Osteocyte (in vitro differentiated cells): ENCODE results near the gene DUSP16. TPM values are rescaled to one million over a fixed set of nuclear protein-coding genes. Genes with fewer than 3 reads are reported as not detected.

Source experiments
- DNase-seq: peaks from one replicate; pipeline ENCODE4 v3.0.0; 2021; ENCODE audit warnings: mixed read lengths; ENCODE audit not compliant: unreplicated experiment; ENCODE audit errors: extremely low spot score
- H3K27ac Mint-ChIP-seq: one replicate; pipeline ENCODE4 v1.8.0; 2021; ENCODE audit warnings: mild to moderate bottlenecking, mixed read lengths; ENCODE audit not compliant: unreplicated experiment
- H3K27me3 Mint-ChIP-seq: one replicate; pipeline ENCODE4 v1.8.0; 2021; ENCODE audit warnings: mixed read lengths; ENCODE audit not compliant: unreplicated experiment
- H3K36me3 Mint-ChIP-seq: one replicate; pipeline ENCODE4 v1.8.0; 2021; ENCODE audit warnings: mixed read lengths; ENCODE audit not compliant: unreplicated experiment
- H3K4me1 Mint-ChIP-seq: one replicate; pipeline ENCODE4 v1.8.0; 2021; ENCODE audit warnings: mixed read lengths; ENCODE audit not compliant: unreplicated experiment
- H3K4me3 Mint-ChIP-seq: one replicate; pipeline ENCODE4 v1.8.0; 2021; ENCODE audit warnings: mild to moderate bottlenecking, moderate library complexity, mixed read lengths; ENCODE audit not compliant: unreplicated experiment
- H3K9me3 Mint-ChIP-seq: one replicate; pipeline ENCODE4 v1.8.0; 2021; ENCODE audit warnings: mixed read lengths; ENCODE audit not compliant: unreplicated experiment
- total RNA-seq: library from RNA; stranded (reverse); gene quantifications from 2 replicates; pipeline ENCODE4 v1.2.1, GENCODE V29; 2021
- TF ChIP-seq, protein P1 (sequence below): fragments of 200-600 bp; sonication (generic); IDR thresholded peaks from 2 replicates; pipeline ENCODE4 v1.5.0; 2021; ENCODE audit warnings: antibody characterized with exemption, mild to moderate bottlenecking, moderate library complexity

DUSP16 gene
- total RNA-seq, 1 donor from 2014 or later: 10.3 TPM

DNA sequence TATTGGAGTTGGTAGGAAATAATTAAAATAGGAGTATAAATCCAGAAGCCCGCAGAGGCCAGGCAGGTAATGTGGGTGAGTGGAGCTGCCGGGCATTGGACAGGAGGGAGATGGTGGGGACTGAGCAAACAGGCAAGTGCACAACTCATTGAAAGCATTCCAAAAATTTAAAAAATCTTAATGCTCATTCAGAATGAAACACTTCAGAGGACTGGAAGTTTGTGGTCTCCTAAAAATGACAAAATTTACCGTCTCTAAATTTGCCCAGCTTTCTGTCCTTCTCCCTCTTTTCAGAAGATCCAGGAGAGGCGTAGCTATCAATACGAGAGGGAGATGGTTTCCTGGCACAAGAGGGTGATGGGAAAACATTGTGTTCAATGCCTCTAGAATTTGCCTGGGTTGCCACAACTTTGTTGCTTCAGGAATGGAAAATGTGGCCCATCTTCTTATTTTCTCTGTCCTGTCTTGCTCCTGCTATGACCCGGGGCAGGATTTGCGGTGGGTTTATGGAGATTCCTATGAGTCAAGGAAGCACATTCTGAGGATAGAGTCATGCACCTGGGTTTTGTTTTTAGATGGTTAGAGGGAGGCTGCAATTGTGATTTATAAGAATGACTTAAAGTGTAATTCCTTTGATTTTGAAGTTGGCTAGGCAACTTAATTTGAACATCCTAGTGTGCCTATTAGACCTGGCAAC, 133.6 kb downstream of the DUSP16 start:
- Mint-ChIP-seq H3K36me3 (peaks cover 10% of the 10 kb centered on the region), H3K4me3 (no peak overlapping the region), H3K27ac (no peak overlapping the region), H3K9me3 (peaks cover 13% of the 10 kb centered on the region), H3K4me1 (peaks cover 37% of the 10 kb centered on the region), H3K27me3 (no peaks in the 10 kb centered on the region)
- DNase-seq: no peak
- TF ChIP-seq, protein P1, sequence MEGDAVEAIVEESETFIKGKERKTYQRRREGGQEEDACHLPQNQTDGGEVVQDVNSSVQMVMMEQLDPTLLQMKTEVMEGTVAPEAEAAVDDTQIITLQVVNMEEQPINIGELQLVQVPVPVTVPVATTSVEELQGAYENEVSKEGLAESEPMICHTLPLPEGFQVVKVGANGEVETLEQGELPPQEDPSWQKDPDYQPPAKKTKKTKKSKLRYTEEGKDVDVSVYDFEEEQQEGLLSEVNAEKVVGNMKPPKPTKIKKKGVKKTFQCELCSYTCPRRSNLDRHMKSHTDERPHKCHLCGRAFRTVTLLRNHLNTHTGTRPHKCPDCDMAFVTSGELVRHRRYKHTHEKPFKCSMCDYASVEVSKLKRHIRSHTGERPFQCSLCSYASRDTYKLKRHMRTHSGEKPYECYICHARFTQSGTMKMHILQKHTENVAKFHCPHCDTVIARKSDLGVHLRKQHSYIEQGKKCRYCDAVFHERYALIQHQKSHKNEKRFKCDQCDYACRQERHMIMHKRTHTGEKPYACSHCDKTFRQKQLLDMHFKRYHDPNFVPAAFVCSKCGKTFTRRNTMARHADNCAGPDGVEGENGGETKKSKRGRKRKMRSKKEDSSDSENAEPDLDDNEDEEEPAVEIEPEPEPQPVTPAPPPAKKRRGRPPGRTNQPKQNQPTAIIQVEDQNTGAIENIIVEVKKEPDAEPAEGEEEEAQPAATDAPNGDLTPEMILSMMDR: no peak

DNA sequence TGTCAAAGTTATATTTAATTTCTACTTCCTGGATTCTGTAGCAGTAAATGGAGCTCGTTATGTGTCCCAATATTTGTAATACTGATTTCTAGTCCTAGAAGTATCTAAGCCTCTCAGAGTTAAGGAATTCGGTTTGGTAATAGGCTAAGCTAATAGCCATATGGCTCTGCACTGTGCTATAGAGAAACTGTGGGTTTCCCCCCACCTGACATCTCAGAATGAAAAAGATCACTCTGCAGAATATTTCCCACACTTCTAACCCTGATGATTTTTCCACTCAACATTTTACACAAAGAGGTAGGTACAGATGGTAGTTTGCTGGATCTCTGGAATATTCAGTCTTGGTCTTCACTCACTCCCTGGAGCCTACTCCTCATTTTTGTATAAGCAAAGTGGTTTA, 134.6 kb downstream of the DUSP16 start:
- no peaks in the 10 kb centered on the region for H3K27me3 Mint-ChIP-seq
- H3K36me3 Mint-ChIP-seq: peaks cover 18% of the 10 kb centered on the region
- H3K27ac Mint-ChIP-seq: no peak overlapping the region
- H3K9me3 Mint-ChIP-seq: peaks cover 16% of the 10 kb centered on the region
- TF ChIP-seq, protein P1: no peak
- DNase-seq: no peak
- H3K4me1 Mint-ChIP-seq: peaks cover 28% of the 10 kb centered on the region
- H3K4me3 Mint-ChIP-seq: no peak overlapping the region

DNA sequence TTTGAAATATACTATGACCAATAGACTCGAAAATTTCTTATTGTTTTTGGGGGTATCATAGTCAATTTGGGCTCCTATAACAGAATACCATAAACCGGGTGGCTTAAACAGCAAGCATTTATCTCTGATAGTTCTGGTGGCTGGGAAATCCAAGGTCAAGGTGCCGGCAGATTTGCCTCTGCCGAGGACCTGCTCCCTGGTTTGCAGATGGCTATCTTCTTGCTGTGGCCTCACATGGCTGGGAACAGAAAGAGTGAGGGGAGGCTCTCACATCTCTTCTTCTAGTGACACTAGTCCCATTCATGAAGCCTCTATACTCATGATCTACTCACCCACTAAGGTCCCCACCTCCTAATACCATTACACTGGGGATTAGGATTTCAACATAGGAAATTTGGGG, 135.1 kb downstream of the DUSP16 start:
- TF ChIP-seq, protein P1: no peak
- Mint-ChIP-seq H3K27me3 (no peaks in the 10 kb centered on the region), H3K9me3 (peaks cover 16% of the 10 kb centered on the region), H3K4me3 (no peak overlapping the region), H3K4me1 (peaks cover 23% of the 10 kb centered on the region), H3K27ac (no peak overlapping the region), H3K36me3 (peaks cover 18% of the 10 kb centered on the region)
- DNase-seq: no peak

DNA sequence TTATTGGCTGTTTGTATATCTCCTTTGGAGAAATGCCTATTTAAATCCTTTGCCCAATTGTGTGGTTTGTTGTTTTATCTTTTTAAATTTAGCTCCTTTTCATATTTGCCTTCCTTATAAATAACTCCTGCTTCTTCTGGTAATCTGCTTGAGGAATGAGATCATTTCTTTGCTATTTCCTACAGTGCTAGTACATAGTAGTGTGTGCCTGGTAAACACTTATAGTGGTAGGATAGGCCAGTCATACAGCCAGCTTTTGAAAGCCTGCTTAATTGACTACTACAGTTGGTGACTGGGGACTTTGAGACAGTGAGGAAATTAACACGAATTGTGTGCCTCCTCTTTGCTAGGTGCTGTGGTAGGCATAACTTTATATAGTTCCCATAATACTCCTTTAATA, 137.0 kb downstream of the DUSP16 start:
- TF ChIP-seq, protein P1: no peak
- DNase-seq: no peak
- H3K36me3 Mint-ChIP-seq: peaks cover 27% of the 10 kb centered on the region
- H3K27me3 Mint-ChIP-seq: no peaks in the 10 kb centered on the region
- peaks cover 12% of the 10 kb centered on the region for H3K4me1 Mint-ChIP-seq
- H3K4me3 Mint-ChIP-seq: no peak overlapping the region
- peaks cover 29% of the 10 kb centered on the region for H3K9me3 Mint-ChIP-seq
- no peak overlapping the region for H3K27ac Mint-ChIP-seq

DNA sequence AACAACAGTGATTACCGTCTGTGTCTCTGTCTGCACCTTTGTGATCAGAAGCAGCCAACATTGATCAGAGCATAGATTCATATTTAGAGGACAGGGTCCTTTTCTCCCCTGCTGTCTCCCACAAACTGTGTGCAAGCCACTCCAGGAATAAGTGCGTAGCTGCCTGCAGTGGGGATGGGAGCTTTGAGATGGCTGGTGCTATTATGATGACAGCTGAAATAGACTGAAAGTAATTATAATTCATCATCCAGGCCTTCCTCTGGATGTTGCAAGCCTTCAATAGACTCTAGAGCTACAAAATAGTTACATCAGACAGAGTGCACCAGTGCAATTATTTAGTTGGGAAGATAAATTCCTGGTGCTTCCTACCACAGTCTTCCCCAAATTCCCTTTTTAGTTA, 137.7 kb downstream of the DUSP16 start:
- H3K4me3 Mint-ChIP-seq: no peak overlapping the region
- peaks cover 30% of the 10 kb centered on the region for H3K9me3 Mint-ChIP-seq
- TF ChIP-seq, protein P1: no peak
- no peaks in the 10 kb centered on the region for H3K27me3 Mint-ChIP-seq
- peaks cover 28% of the 10 kb centered on the region for H3K36me3 Mint-ChIP-seq
- H3K27ac Mint-ChIP-seq: no peak overlapping the region
- DNase-seq: no peak
- H3K4me1 Mint-ChIP-seq: peaks cover 12% of the 10 kb centered on the region

Other genes with a start within 250 kb of the DUSP16 start
- 8.8 and 9.1 TPM in 2 replicates for gene MANSC1, start 212.6 kb downstream of the DUSP16 start, total RNA-seq
- gene BORCS5, start 205.8 kb downstream of the DUSP16 start, total RNA-seq: 16.7 and 17.1 TPM in 2 replicates
- gene CREBL2, start 49.0 kb upstream of the DUSP16 start, total RNA-seq: 15.1 and 16.3 TPM in 2 replicates
- gene GPR19, start 133.3 kb upstream of the DUSP16 start, total RNA-seq: 0.84 TPM in 1 of 2 replicates, not detected in the other
- 76.4 and 78.9 TPM in 2 replicates for gene CDKN1B, start 154.5 kb upstream of the DUSP16 start, total RNA-seq
- gene APOLD1, start 222.8 kb upstream of the DUSP16 start, total RNA-seq: 10.5 and 11.1 TPM in 2 replicates